Activated naive CD4-positive, alpha-beta T cell (primary cell): Measurements from ENCODE around the gene UNC13D.
"Not testable (repeated sequence)": the region's sequence is repeated elsewhere in the genome, so short reads cannot be mapped to it uniquely, and the experiment has no call there.

ENCODE experiments used
- DNase-seq, 4 experiments: peaks; one replicate each; lab custom pipeline; 2025; lab: John Stamatoyannopoulos, UW

UNC13D gene

DNA sequence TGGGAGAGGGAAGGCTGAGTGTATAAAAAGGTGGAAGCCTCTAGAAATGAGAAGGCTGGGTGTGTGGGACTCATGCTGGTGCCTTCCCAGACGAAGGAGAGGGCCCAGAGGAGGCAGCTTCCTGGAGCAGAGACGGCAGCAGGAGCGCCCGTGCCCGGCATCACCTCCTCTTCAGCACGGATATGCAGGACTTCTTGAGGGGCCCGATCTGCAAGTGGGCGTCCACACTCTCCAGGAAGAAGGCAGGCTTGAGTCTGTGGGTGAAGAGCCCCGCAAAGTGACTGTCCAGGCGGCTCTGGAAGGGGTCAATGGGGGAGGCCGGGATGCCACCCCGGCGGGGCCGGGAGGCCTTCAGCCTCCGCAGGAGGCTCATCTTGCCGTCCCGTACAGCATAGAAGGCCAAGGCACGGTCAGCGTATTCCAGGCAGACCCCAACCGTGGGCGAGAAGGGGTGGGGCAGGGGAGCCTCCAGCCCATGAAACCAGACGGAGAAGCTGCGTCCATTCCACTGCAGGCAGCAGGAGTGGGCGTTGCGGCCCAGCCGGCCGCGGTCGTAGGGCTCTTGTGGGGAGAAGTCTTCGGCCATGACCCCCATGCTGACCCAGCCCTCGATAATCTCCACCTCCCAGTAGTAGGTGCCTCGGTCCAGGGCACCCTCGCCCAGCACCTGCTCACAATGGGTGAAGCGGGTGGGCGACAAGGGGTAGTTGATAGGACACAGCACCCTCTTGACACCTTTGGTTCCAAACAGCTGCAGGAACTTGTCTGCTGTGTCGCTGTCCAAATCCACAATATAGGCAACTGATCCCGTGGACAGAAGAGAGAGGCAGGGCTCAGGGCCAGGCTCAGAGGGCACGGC is 30.3 kb upstream of the UNC13D start:
- no peak for DNase-seq

DNA sequence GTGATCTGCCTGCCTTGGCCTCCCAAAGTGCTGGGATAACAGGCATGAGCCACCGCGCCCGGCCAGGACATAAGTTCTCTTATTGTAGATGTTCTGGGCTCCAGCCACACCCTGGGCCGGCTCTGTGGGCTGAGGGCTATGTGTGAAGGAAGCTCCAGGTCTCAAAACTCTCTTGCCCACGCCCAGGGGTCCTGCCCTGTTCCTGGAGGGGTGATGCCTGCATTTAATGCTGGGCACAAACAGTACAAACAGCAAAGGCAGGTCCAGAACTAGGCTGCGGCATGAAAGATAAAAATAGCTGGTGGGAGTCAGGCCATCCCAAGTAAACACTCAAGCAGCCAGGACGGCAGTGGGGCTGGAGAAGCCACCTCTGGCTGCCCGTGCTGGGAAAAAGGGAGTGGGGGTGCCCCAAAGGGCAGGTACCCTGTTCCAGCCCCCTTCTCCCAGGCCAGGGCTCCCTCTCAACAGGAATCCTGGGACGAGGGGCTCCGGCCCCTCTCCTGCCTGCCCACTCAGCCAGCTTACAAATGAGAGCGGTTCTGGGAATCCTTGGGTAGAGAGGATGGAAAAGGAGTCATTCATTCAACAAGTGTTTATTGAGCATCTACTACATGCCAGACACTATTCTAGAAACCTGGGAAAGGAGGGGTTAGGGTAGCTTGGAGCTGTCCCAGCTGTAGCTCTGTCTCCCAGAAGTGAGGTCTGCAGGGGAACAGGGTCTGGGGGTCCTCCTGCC is 29.6 kb upstream of the UNC13D start:
- DNase-seq = no peak

DNA sequence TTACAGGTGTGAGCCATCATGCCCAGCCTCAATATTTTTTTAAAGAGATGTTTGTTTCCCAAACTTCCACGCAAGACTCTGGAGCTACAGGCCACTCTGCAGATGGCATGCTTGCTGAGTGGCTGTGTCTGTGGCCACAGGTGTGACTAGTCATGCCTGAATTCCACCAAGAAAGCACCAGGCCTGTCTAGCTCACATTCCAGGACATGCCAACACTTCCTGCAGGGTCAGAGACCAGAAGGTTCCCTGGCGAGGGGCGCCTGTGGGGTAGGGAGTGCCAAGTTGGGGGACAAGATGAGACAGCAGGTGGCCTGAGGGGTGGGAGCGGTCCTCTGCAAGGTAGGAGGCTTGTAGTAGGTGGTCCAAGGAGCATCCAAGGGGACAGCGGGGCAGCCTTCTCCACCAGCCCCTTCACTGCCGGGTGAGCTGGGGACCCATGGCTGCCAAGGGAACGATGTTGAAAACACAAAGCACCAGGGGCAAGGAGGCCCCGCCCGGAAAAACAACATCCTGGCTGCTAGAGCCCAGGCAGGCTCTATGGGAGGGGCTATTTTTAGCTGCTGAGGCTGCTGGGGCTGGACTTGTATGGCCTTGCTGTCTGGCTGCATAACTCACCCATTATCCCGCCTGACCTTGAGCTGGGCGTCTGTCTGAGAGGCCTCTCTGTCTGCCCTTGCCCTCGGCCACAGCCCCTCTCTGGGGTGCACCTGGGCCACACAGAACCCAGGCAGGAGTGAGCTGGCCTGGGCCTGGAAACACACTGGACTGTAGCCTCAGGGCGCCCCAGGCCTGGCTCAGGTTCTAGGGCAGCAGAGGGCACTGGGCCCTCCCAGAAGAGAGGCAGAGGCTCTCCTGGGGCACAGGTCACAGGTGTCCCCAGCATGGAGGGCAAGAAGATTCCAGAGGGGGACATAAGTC is 28.5 kb upstream of the UNC13D start:
- DNase-seq = peak in 2 of 4 experiments; percentile 52 to 60

DNA sequence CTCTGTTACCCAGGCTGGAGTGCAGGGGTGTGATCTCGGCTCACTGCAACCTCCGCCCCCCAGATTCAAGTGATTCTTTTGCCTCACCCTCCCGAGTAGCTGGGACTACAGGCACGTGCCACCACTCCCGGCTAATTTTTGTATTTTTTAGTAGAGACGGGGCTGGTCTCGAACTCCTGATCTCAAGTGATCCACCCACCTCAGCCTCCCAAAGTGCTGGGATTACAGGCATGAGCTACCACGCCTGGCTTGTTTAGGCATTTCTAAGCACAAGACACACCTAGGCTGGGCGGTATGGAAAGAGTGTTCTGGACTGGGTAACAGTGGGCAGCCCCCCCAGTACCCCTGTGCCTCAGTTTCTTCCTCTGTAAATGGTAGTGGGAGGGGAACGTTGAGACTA is 26.0 kb upstream of the UNC13D start:
- DNase-seq = not testable (repeated sequence)

DNA sequence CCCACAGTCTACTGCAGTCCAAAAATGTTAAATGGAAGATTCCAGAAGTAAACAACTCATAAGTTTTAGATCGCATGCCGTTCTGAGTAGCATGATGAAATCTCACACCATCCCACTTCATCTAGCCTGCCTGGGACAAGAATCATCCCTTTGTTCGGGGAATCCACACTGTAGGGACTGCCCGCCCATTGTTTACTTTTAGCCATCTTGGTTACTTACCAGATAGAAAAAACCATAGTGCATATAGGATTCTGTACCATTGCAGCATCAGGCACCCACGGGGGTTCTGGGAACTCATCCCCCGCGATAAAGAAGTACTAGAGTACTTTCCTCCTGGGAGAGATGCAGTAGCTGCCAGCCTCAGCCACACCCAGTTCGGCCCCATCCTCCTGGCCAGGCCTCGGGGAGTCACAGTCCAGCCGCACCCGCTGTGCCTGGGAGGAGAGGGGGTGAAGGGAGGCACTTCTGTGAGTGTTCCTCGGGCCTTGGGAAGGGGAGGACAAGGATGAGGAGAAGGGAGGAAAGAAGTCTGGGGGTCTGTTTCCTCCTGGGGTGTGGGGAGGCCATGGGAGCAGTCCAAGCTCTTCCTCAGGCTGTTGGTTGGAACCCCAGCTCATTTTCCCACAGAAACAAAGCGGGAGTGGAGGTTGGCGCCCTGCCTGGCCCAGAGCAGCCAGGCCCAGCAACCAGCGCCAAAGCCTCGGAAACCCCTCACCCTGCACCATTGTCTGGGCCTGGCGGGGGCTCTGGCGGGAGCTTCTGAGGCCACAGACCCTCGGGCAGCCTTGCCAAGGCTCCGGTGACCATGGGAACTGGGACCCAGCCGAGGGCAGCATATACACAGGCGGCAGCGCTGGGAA is 25.3 kb upstream of the UNC13D start:
- no peak for DNase-seq

DNA sequence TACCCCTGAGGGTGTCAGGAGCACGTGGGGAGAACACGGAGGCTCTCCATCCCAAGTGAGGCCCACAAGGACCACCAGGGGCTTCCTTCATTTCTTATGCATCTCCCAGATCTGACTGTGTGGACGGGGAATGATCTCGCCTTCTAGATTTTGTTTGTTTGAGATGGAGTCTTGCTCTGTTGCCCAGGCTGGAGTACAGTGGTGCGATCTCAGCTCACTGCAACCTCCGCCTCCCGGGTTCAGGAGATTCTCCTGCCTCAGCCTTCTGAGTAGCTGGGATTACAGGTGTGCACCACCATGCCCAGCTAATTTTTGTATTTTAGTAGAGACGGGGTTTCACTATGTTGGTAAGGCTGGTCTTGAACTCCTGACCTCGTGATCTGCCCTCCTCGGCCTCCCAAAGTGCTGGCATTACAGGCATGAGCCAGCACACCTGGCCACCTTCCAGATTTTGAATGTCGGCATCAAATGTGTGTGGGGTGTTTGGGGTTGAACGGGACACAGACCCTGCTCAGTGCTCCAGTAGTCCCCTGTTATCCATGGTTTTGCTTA is 24.6 kb upstream of the UNC13D start:
- not testable (repeated sequence) for DNase-seq

DNA sequence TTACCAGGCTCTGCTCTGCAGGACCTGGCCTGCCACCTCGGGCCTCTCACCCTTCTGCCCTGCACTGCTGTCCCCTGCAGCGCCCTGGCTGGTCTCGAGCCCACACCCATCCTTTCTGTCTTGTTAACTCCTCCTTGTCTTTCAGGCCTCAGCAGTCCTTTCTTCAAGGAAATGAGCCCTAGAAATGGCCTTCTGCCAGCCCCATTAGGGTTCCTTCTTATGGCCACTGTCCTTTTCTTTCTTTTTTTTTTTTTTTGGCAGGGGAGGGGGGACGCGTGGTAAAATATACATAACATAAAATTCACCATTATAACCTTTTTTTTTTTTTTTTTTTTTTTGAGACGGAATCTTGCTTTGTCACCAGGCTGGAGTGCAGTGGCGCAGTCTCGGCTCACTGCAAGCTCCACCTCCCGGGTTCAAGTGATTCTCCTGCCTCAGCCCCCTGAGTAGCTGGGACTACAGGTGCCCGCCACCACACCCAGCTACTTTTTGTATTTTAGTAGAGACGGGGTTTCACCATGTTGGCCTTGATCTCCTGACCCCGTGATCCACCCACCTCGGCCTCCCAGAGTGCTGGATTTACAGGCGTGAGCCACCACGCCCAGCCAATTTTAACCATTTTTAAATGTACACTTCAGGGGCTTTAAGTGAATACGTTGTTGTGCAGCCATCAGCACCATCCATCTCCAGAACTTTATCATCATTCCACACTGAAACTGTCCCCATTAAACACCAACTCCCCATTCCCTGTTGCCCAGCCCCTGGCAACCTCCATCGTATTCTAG is 21.4 kb upstream of the UNC13D start:
- not testable (repeated sequence) for DNase-seq

DNA sequence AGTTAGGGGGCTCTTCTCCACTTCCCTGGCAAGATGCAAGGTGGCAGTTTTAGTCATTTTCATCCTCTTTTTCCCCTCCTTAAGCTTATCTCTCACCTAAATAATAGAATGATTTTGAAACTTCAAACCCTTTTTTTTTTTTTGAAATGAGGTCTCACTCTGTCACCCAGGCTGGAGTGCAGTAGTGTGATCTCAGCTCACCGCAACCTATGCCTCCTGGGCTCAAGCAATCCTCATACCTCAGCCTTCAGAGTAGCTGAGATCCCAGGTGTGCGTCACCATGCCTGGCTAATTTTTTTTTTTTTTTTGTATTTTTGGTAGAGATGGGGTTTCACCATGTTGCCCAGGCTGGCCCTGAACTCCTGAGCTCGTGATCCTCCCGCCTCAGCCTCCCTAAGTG is 20.7 kb upstream of the UNC13D start:
- not testable (repeated sequence) for DNase-seq

DNA sequence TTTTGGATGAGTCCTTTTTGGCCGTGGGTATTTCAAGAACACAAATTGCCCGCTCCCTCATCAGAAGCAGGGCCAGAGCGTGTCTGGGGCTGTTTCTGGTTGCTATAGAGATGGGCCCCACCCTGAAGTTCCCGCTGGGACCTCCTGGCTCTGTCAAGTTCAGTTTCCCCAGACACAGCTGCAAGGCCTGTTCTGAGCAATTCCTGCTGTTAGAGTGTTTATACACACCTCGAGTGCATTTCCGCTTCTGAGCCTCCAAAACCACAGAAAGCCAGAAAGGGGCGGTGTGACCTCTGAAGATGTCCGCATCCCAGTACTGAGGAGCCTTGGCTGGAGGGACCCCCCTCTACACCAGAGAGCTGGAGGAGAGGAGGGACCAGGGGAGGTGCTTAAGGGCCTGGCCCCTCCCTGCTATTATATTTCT is 20.3 kb upstream of the UNC13D start:
- DNase-seq = no peak

DNA sequence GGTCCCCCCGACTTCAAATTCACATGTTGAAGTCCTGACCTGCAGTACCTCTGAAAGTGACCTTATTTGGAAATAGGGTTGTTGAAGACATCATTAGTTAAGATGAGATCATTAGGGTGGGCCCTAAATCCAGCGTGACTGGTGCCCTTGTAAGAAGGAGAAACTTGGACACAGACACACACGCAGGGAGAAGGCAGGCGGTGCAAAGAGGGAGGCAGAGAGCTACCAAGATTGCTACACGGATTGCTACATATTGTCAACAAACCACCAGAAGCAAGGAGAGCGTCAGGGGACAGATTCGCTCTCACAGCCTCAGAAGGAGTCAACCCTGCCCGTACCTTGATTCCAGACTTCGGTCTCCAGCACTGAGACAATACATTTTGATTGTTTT is 17.7 kb upstream of the UNC13D start:
- no peak for DNase-seq

DNA sequence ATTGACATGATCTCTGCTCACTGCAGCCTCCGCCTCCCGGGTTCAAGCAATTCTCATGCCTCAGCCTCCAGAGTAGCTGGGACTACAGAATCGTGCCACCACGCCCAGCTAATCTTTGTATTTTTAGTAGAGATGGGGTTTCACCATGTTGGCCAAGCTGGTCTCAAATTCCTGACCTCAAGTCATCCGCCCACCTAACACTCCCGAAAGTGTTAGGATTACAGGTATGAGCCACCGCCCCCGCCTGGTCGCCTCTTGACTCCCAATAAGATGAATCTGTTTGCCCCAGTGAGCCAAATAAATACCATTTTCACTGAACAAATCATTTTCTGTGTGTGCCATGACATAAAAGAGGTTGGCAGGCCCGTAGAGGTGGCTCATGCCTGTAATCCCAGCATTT is 15.2 kb upstream of the UNC13D start:
- DNase-seq = not testable (repeated sequence)

DNA sequence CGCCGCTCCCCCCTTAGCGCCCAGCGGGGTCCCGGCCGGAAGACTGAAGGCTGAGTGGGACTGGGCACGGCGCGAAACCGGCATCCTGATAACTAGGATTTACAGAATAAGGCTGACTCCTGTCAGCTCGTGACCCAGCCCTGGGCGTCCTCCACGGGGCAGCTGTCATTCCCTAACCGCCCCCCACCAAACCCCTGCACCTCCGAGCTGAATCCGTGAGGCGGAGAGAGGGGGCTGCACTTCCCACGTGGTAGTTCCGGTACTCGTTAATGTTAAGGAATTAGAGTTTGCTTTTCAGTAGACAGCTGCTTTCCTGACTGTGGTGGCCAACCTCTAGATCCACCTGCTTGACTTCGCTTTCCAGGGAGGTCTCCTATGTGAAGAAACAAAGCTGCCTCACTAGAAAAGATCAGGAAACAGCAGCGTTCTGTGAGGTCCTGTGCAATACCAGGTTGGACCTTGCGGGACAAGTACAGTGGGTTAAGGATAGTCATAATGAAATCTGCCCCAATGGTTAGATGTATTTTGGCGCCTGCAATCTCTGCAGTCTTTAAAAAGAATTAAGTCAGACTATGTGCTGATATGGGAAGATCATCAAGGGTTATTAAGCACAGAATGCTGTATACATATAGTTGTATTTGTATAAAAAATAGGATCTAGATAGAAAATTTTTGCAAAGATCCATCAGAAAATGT is 12.0 kb upstream of the UNC13D start:
- peak in 2 of 4 experiments; percentile 33 to 55 for DNase-seq

DNA sequence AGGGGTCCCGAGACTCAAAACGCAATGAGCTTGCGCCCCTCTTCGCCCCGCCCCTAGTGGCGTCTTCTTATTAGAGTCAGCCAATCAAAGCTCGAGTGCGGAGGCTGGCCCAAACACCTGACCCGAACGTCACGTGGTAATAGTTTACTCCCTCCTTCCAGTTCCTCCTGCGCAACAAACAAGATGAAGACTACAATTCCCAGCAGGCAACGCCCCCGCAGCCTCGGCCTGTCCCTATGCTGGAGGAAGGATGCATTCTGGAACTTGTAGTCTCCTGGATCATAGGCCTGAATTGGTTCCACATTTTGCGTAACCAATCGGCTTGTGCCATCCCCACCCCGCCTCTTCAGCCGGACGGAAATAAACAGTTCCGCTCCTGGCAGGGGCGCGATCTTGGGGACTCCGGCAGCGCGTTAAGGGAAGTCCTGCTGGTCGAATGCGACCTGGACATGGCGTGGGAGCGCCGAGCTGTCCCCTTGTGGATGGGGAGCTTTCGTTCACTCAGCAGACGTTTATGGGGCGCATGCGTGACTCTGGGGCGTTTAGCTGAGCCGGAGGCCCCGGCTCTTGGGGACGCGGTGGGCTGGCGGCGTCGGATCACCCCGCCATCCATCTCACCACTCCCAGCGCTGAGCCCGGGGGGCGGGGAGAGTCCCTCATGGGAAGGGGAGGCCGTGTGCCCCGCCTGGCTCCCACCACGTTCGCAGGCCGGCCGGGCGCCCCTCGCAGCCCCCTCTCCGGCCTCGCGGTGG is 11.3 kb upstream of the UNC13D start, which contains the start of gene WBP2:
Gene WBP2 (minus strand): TSS at position 26 of the 752 bp plus-strand sequence. CDS start 38 bp downstream, outside the sequence.
- peak; percentile 87 to 95 (median 91) for DNase-seq

DNA sequence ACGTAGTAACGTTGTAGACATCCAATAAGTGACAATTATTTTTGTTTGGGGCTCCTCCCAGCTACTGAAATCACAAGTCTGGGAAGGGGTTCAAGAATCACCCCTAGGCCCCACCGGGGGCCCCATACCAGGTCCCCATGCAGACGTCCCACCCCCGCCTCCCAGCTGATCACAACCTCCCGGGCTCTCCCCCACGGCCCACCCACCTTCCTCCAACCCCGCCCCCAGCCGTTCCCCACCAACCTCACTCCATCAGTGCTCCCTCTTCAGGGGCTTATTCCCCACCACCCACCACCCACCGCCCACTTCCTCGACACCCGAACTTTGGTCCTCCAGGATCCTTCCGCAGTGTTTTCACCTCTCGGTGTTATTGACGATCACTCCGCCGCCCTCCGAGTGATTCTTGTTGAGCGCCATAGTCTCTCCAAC is 10.7 kb upstream of the UNC13D start:
- DNase-seq = no peak

DNA sequence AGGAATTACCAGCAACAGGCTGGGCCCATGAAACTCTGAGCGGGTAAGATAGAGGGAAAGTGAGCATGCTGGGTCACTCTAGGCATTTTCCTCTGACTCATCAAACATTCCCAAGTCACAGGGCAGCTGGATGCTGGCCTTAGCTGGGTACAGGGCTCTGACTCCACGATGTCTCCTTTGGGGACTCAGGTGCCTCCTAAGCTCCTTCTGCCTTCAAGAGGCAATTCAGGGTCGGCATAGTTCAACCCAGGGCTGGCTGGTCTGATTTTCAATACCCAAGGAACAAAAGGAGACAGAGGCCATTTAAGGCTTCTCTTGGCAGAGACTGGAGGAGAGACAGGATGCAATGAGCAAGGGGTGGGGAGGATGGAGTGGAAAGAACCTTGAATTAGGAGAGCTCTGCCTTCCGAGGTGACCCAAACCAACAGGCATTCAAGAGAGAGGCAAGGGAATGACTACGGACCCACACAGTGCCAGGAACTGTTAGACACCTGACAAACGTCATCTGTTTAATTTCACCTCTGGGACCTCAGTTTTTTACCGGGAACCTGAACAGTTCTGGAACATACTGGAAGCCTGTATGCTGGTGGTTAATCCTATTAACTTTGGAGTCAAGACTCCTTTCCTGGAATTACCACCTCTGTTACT is 10.0 kb upstream of the UNC13D start:
- no peak for DNase-seq

DNA sequence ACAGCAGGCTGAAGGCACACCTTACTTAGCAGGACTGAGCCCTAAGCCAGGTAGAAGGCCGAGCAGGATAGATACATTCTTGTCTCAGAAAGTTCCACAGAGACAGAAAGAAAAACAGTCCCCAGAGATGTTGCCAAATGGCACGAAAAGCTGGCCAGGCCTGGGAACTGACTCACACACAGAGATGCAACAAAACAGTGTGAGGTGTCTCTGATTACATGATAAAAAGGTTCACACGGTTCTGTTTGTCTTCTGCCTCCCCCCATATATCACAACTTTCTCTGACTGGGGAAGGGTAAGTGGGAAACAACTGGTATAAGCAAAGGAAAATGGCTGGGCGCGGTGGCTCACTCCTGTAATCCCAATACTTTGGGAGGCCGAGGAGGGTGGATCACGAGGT is 9.2 kb upstream of the UNC13D start:
- DNase-seq = no peak

DNA sequence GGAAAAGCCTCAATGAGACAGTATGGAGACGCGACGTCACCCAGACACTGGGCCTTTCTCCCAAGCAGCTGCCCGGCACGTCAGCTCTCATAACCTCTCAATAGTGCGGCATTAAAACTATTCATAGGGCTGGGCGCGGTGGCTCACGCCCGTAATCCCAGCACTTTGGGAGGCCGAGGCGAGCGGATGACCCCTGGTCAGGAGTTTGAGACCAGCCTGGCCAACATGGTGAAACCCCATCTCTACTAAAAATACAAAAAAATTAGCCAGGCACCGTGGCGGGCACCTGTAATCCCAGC is 7.4 kb upstream of the UNC13D start:
- DNase-seq = not testable (repeated sequence)
